H9 (cell line): ENCODE data around the gene MDK. TPM values are rescaled to one million over a fixed set of nuclear protein-coding genes. Genes with fewer than 3 reads are reported as not detected.

Experiments
- DNase-seq: peaks from one replicate; pipeline ENCODE4 v3.0.0-alpha.2; 2017
- H2AFZ ChIP-seq: one replicate; pipeline ENCODE4 v1.6.1; 2013; ENCODE audit warnings: mild to moderate bottlenecking, low read length, control low read depth, moderate library complexity
- H2AK5ac ChIP-seq: 2 replicates; pipeline ENCODE4 v1.6.1; 2013; ENCODE audit warnings: low read length, control low read depth, mixed read lengths; ENCODE audit not compliant: insufficient read length
- H2BK120ac ChIP-seq: one replicate; pipeline ENCODE4 v1.6.1; 2013; ENCODE audit warnings: low read depth, mild to moderate bottlenecking, low read length, control low read depth, inconsistent platforms; ENCODE audit not compliant: poor library complexity, severe bottlenecking
- H2BK12ac ChIP-seq: 2 replicates; pipeline ENCODE4 v1.6.1; 2013; ENCODE audit warnings: low read length, control low read depth, mixed read lengths, low read depth; ENCODE audit not compliant: insufficient read length
- H2BK15ac ChIP-seq: 2 replicates; pipeline ENCODE4 v1.6.1; 2013; ENCODE audit warnings: low read depth, low read length, control low read depth
- H2BK20ac ChIP-seq: one replicate; pipeline ENCODE4 v1.6.1; 2013; ENCODE audit warnings: low read depth, mild to moderate bottlenecking, low read length, control low read depth, inconsistent platforms; ENCODE audit not compliant: poor library complexity, severe bottlenecking
- H2BK5ac ChIP-seq: 2 replicates; pipeline ENCODE4 v1.6.1; 2013; ENCODE audit warnings: low read length, control low read depth, mixed read lengths; ENCODE audit not compliant: insufficient read length
- H3K14ac ChIP-seq: 2 replicates; pipeline ENCODE4 v1.6.1; 2013; ENCODE audit warnings: low read length, control low read depth; ENCODE audit not compliant: insufficient read depth
- H3K18ac ChIP-seq: 2 replicates; pipeline ENCODE4 v1.6.1; 2013; ENCODE audit warnings: low read depth, mild to moderate bottlenecking, mixed read lengths, low read length, control low read depth; ENCODE audit not compliant: insufficient read length
- H3K23ac ChIP-seq: 2 replicates; pipeline ENCODE4 v1.6.1; 2013; ENCODE audit warnings: low read length, control low read depth, mixed read lengths, low read depth; ENCODE audit not compliant: insufficient read length
- H3K23me2 ChIP-seq: 2 replicates; pipeline ENCODE4 v1.6.1; 2013; ENCODE audit warnings: low read depth, mild to moderate bottlenecking, mixed read lengths, low read length, control low read depth; ENCODE audit not compliant: insufficient read length, poor library complexity, severe bottlenecking
- H3K27ac ChIP-seq: 2 replicates; pipeline ENCODE4 v1.5.1; 2013; ENCODE audit warnings: low read length, control low read depth, mixed read lengths, low read depth; ENCODE audit not compliant: insufficient read length
- H3K27me3 ChIP-seq: 2 replicates; pipeline ENCODE4 v1.6.1; 2013; ENCODE audit warnings: low read length, control low read depth, inconsistent platforms; ENCODE audit not compliant: insufficient read depth
- H3K4ac ChIP-seq: 2 replicates; pipeline ENCODE4 v1.6.1; 2013; ENCODE audit warnings: low read depth, mild to moderate bottlenecking, control low read depth, inconsistent platforms, low read length, moderate library complexity
- H3K4me1 ChIP-seq: 2 replicates; pipeline ENCODE4 v1.6.1; 2013; ENCODE audit warnings: low read length, control low read depth, inconsistent platforms; ENCODE audit not compliant: insufficient read depth
- H3K4me2 ChIP-seq: 2 replicates; pipeline ENCODE4 v1.6.1; 2013; ENCODE audit warnings: low read length, control low read depth, mixed read lengths; ENCODE audit not compliant: insufficient read length, insufficient read depth
- H3K56ac ChIP-seq: 2 replicates; pipeline ENCODE4 v1.6.1; 2013; ENCODE audit warnings: low read depth, mild to moderate bottlenecking, mixed read lengths, low read length, control low read depth; ENCODE audit not compliant: insufficient read length
- H3K79me1 ChIP-seq: 2 replicates; pipeline ENCODE4 v1.6.1; 2013; ENCODE audit warnings: low read depth, mild to moderate bottlenecking, moderate library complexity, low read length, control low read depth, inconsistent platforms; ENCODE audit not compliant: insufficient read depth, poor library complexity, severe bottlenecking
- H3K79me2 ChIP-seq: 2 replicates; pipeline ENCODE4 v1.6.1; 2013; ENCODE audit warnings: low read length, control low read depth, inconsistent platforms; ENCODE audit not compliant: insufficient read depth
- H3K9ac ChIP-seq: 2 replicates; pipeline ENCODE4 v1.6.1; 2013; ENCODE audit warnings: low read length, control low read depth, mixed read lengths; ENCODE audit not compliant: insufficient read length; ENCODE audit errors: extremely low read depth
- H3K9me3 ChIP-seq: one replicate; pipeline ENCODE4 v1.6.1; 2013; ENCODE audit warnings: low read depth, low read length, inconsistent platforms; ENCODE audit not compliant: control insufficient read depth
- H3T11ph ChIP-seq: one replicate; pipeline ENCODE4 v1.6.1; 2013; ENCODE audit warnings: mild to moderate bottlenecking, low read length, control low read depth, inconsistent platforms
- H4K20me1 ChIP-seq: one replicate; pipeline ENCODE4 v1.6.1; 2013; ENCODE audit not compliant: control insufficient read depth, insufficient read length, insufficient read depth
- H4K5ac ChIP-seq: 2 replicates; pipeline ENCODE4 v1.6.1; 2013; ENCODE audit warnings: low read depth, mild to moderate bottlenecking, mixed read lengths, low read length, control low read depth; ENCODE audit not compliant: insufficient read length
- H4K8ac ChIP-seq: replicated peaks from 2 replicates; pipeline ENCODE4 v1.6.1; 2013; ENCODE audit warnings: low read length, control low read depth, mixed read lengths, low read depth; ENCODE audit not compliant: insufficient read length
- H4K91ac ChIP-seq: 2 replicates; pipeline ENCODE4 v1.6.1; 2013; ENCODE audit warnings: low read depth, mild to moderate bottlenecking, moderate library complexity, mixed read lengths, low read length, control low read depth; ENCODE audit not compliant: insufficient read length
- H3K27ac Mint-ChIP-seq, 3 experiments: 2 replicates in 2 of 3; 3 replicates in 1 of 3; pipeline ENCODE4 v1.8.0; 2020 to 2021; ENCODE audit warnings: mixed read lengths in 3 of 3, mild to moderate bottlenecking in 1 of 3, moderate library complexity in 1 of 3
- H3K27me3 Mint-ChIP-seq: 2 replicates; pipeline ENCODE4 v1.8.0; 2021; ENCODE audit warnings: low read depth, mild to moderate bottlenecking, moderate library complexity, mixed read lengths
- H3K36me3 Mint-ChIP-seq, 3 experiments: 2 replicates in 2 of 3; 3 replicates in 1 of 3; pipeline ENCODE4 v1.8.0; 2020 to 2021; ENCODE audit warnings: low read depth in 3 of 3, mixed read lengths in 3 of 3; ENCODE audit not compliant: insufficient read depth in 1 of 3
- H3K4me1 Mint-ChIP-seq, 2 experiments: 2 replicates each; pipeline ENCODE4 v1.8.0; 2020; ENCODE audit warnings: mixed read lengths in 2 of 2
- H3K4me3 Mint-ChIP-seq, 2 experiments: 2 replicates in 1 of 2; 3 replicates in 1 of 2; pipeline ENCODE4 v1.8.0; 2020 to 2021; ENCODE audit warnings: mild to moderate bottlenecking in 2 of 2, mixed read lengths in 2 of 2, moderate library complexity in 1 of 2
- H3K9me3 Mint-ChIP-seq, 2 experiments: 2 replicates in 1 of 2; 3 replicates in 1 of 2; pipeline ENCODE4 v1.8.0; 2020; ENCODE audit warnings: mild to moderate bottlenecking in 2 of 2, mixed read lengths in 2 of 2, moderate library complexity in 1 of 2
- CTCF ChIP-seq: fragments of 200-600 bp; sonication (generic); conservative IDR thresholded peaks from 3 replicates; pipeline ENCODE4 v1.8.0; 2021; ENCODE audit warnings: antibody characterized with exemption, mild to moderate bottlenecking
- WGBS: extraction: QIAGEN DNeasy Blood & Tissue Kit; methylation state at CpG from one replicate; pipeline ENCODE4 v1.1.7; 2013; ENCODE audit warnings: missing lambda C conversion rate, low lambda C conversion rate, mixed read lengths; ENCODE audit not compliant: insufficient read length; ENCODE audit errors: extremely low coverage; 5-methylcytosine and 5-hydroxymethylcytosine counted together
- total RNA-seq: library from RNA; stranded (reverse); gene quantifications from 2 replicates; pipeline ENCODE4 v1.2.1, GENCODE V29; 2021

The MDK gene
- total RNA-seq, 1 experiment from 2014 or later: 392 TPM

- no peak overlapping the region for H2AFZ ChIP-seq
- peaks cover 44% of the 10 kb centered on the region for H3K4me1 ChIP-seq
- peak; percentile 83 for DNase-seq
- peaks cover 10% of the 10 kb centered on the region; the same call in 1 of the 2 replicates for H3K79me2 ChIP-seq
- H3K27ac ChIP-seq: no peak overlapping the region
- H2BK5ac ChIP-seq: no peak overlapping the region
- no peak overlapping the region for H2BK20ac ChIP-seq
- H2BK12ac ChIP-seq: no peak overlapping the region
- H3K23ac ChIP-seq: no peak overlapping the region
- Mint-ChIP-seq H3K4me3 (peak overlapping the region; percentile 48 to 57; a peak in 4 of 5 replicates), H3K4me1 (peaks cover 85% of the 10 kb centered on the region in 2 experiments), H3K9me3 (no peaks in the 10 kb centered on the region; a peak in 2 of 5 replicates), H3K36me3 (peaks cover 0 to 4% (median 0%) of the 10 kb centered on the region in 3 experiments; a peak in 1 of 7 replicates), H3K27ac (peak overlapping the region; percentile 48 to 75 (median 68); a peak in 4 of 7 replicates), H3K27me3 (peaks cover 10% of the 10 kb centered on the region)
- no peak overlapping the region for H3K18ac ChIP-seq
- no peak overlapping the region for H4K8ac ChIP-seq
- no peak overlapping the region for H4K91ac ChIP-seq
- no peak overlapping the region for H2BK120ac ChIP-seq
- no peak overlapping the region for H3K4me2 ChIP-seq
- H3T11ph ChIP-seq: no peak overlapping the region
- H3K9ac ChIP-seq: no peak overlapping the region
- peaks cover 8% of the 10 kb centered on the region for H3K79me1 ChIP-seq
- WGBS: no CpG with 5 or more reads among the region's 20 CpGs
- H2AK5ac ChIP-seq: no peak overlapping the region
- peak; percentile 36; the same call in 2 of the 3 replicates for TF ChIP-seq CTCF
- no peak overlapping the region for H3K4ac ChIP-seq
- no peak overlapping the region for H2BK15ac ChIP-seq
- no peak overlapping the region for H4K5ac ChIP-seq
- peaks cover 5% of the 10 kb centered on the region for H4K20me1 ChIP-seq
- no peaks in the 10 kb centered on the region for H3K27me3 ChIP-seq
- H3K9me3 ChIP-seq: no peaks in the 10 kb centered on the region
- no peak overlapping the region for H3K14ac ChIP-seq
- peaks cover 10% of the 10 kb centered on the region for H3K23me2 ChIP-seq
- H3K56ac ChIP-seq: no peak overlapping the region
Measured at GRCh38 chr11:46345131-46345597, 36.3 kb upstream of the MDK start.
